GM18511 (cell line): ENCODE measurements around the gene FRMPD2.
"Not testable (repeated sequence)": the region's sequence is repeated elsewhere in the genome, so short reads cannot be mapped to it uniquely, and the experiment has no call there.

Source experiments
- ATAC-seq: cut with Tn5 transposase; IDR thresholded peaks from one replicate; pipeline ENCODE4 v1.9.1; 2021; ENCODE audit warnings: mild to moderate bottlenecking, moderate library complexity; ENCODE audit not compliant: unreplicated experiment

FRMPD2 gene

DNA sequence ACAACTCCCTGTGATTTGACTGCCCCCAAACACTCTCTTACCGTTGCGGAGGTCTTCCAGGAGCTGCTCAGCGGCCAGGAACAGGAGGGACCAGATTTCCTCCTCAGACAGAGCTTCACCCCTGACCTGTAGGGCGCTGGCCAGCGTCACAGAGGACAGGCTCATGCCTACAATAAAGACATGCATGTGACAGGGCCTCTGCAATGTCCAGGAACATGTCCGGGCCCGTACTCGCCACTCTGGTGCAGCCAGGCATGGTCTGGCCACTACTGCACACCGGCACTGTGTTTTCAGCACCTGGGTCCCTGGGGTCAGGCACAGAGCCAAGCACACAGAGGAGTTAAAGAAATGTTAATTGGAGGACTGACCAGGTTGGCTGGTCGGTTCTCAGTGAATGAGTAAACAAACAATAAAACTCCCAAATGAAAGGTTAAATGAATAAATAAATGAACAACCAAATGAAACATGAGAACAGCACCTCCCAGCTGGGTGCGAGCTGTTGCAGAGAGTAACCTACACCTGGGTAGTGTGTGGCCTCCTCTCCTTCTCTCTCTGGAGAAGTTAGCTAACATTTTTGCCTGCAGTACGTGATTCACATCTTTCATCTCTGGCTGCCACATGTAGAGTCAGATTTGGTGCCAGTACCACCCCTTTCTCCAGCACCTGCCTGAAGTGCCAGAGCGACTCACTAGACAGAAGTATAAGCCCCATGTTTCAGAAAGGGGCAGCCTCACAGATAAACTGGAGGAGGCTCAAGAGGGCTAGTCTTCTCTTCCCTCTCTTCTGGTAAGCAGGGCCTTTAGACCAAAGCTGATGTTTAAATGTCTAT is 22.8 kb downstream of the FRMPD2 start:
- ATAC-seq = no peak

DNA sequence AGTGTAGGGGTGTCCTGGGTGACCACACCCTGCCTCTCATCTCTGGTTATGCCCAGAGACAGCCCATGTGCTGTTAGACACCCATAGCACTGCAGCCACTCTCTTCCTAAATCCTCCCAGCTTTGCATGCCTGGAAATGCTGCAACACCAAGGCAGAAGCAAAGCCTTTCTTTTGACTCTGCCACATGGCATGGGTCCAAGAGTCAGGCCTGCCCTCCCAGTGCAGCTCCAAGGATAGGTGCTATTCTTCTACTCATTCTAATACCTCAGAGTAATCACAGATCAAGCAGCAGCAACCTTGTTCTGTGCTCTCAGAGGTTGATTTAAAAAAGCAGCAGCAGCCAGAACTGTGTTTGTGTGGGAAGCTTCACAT is 23.4 kb downstream of the FRMPD2 start:
- ATAC-seq = no peak

DNA sequence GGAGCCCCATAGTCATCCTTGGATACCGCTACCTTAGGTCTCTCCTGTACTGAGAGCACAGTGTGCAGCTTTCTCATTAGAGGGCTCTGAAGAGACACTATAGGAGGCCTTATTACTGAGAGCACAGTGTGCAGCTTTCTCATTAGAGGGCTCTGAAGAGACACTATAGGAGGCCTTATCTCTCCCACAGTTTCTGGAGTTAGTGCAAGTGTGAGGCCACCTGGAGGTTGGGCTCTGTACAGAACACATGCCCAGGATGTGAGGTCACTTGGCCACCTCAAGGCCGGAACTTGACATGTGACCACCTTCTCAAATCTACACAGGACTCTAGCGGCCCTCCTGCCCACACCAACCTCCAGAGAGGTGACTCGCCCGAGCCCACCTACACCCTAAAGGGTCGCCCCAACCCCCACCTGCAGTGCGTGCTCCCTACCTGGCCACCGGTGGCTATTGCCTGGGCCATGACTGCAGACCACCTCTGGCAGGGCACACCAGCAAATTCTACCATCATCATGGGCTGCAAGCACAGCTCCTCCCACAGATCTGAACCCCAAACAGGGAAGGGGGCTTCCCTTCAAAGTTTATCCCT is 24.6 kb downstream of the FRMPD2 start:
- no peak for ATAC-seq

DNA sequence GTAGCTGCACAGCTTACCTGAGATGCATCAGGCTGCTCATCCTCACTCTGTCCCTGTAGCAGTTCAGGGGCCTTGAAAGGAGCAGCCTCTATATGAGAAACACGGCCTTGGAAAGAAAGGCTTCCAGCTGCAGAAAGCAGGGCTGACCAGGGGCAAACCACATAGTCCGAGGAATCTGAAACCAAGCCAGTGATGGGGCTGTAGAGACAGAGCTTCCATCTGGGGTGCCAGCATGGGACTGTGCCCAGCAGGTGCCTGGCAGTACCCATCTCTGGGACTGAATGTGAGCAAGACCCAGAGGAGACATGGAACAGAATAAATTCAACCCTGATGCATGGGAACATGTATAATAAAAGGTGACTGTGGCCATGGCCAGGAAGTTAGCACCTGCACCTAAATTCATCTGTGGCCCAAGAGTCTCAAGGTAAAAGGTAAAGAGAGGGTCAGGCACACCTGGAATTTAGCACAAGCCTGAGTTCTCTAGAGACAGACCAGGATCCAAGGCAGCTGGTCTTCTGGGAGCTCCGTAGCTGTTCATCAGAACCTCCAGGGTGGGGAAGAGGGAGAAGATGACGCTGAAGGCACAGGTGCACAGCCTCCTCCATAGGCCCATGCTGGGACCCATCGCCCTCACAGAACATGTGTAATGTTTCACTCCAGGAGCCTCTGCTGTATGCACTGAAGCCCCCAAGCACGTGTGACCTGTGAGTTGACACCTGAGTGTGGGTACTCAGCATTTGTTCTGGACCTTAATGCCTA is 25.3 kb downstream of the FRMPD2 start:
- no peak for ATAC-seq

DNA sequence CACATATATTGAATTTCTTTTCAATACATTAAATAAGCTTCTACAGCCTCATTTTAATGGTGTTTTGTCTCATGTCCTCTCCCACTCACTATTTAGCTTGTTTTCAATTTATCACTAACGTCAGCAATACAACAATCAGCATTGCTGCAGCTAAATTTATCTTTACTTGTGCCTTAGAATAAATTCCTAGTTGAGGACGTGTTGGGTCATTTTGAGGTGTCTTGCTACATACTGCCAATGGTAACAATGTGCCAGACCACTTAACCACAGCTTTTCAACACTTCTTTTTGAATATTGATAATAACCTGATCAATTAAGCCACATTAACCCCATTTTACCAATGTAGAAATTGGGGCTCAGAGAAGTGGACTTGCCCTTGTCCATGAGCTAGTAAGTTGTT is 26.0 kb downstream of the FRMPD2 start:
- no peak for ATAC-seq

DNA sequence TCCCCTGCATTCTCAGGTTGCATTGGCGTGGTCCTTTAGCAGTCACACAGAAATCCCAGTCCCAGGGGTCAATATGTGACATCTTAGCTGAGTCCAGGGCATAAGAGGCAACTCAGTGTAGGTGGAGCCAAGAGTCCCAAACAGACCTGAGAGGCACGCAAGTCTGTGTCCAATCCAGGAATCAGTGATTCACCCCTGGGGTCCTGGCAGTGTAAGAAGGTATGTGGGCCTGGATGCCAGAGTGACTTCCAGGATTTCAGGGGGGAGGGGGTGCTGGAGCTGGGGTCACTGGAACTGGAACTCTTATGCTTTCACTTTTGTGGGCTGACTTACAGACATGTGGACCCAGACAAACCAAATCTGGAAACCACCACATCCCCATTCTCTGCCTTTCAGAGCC is 26.8 kb downstream of the FRMPD2 start:
- no peak for ATAC-seq

DNA sequence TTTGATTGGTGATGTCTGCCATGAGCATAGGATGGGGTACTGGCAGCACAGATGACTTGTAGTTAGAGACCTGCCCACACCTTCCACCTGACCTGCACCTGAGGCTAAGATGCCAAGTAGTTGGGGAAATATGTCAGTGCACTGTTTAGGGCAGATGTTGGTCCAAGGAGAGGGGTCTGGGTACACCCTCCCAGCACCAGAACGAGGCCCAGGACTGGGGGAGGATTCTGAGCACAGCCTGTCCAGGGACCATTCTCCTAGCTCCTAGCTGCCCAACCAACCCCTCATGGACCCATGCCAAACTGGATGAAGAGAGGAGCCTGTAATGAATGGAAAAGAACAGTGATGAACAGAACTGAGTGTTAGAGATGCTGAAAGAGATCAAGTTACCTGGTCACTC is 28.0 kb downstream of the FRMPD2 start:
- no peak for ATAC-seq

DNA sequence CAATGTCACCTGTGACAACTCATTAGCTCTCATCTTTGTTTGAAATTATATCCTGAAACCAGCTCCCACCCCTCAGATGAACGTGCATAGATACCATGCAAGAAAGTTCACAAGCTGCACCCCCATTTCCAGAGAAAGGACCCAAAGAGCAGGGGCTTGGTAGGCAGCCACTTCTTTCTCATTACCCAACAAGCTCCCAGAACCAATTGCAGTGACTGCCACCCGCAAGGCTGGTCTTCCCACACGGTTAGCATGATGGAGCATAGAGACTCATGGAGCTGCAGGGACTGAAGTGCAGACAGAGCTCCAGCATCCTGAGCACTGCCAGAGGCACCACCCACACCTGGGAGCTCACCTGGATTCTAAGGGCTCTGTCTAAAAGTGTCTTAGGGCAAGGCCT is 28.5 kb downstream of the FRMPD2 start:
- no peak for ATAC-seq

DNA sequence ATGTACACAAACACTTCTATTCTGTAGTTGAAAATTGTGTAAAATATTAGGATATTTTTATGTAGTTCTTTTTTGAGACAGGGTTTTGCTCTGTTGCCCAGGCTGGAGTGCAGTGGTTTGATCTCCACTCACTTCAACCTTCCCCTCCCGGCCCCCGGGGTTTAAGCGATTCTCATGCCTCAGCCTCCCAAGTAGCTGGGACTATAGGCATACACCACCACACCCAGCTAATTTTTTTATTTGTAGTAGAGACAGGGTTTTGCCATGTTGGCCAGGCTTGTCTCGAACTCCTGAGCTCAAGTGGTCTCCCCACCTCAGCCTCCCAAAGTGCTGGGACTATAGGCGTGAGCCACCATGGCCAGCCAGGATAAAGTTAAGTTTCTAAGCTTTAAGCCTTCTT is 30.6 kb downstream of the FRMPD2 start:
- ATAC-seq = not testable (repeated sequence)

DNA sequence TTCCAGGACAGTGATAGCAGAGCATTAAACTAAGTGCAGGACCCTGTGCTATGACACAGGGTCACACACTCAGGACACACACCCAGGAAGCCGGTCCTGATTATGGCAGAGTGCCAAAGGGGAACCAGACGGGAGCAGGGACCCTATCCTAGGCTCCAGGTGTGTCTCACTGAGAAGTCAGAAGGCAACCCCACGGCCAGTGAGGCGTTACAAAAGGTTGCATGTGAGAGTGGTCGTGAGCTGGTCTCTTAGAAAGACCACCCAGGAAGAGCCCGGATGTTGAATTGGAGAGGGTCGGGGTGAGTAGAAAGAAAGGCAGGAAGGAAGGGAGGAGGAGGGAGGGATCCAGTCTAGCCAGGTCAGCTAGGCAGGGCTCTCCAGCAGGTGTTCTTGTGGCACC is 31.0 kb downstream of the FRMPD2 start:
- no peak for ATAC-seq

DNA sequence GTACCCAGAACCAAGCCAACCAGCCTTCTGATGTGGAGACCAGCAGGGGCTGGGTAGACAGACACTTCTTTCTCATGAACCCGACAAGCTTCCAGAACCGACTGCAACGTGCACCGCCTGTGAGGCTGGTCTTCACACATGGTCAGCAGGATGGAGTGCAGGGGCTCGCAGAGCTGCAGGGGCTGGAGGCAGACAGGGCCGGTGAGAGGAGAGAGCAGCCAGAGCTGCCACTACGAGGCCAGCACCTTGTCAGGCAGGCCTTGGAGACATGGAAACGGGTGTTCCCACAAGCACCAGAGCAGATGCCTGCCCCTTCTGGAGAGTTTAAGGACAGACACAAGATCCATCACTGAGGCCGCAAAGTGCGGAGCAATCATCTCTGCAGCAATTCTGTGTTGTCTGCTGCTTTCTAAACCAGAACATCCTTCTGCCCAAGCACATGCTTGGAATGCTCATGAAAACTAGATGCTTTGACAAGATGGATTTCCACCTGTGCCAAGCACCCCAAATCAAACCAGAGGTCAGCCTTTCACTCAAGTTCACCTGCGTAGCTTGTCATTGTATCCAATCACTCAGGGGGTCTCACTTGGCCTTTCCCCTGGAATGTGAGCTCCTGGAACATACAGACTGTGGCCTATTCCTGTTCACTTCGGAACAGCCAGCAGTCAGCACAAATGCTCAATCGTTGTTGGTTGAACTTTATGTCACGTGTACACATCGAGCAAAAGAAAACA is 32.2 kb downstream of the FRMPD2 start:
- no peak for ATAC-seq

DNA sequence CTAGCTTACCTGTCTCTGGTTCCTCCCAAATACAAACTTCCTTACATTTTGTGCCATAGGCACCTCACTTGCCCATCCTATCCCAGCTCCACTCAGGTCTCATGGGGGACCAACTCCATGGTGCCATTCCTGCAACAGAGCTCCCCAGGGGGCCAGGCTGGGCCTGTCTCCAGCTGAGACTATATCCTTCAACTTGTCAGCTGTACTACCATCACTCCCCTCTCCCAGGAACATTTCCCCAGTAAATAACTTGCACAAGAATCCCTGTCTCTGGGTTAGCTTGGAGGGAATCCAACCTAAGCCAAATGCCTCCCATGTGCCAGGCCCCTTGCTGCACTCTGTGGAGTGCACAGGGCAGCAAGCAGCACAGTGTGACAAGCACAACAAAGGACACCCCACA is 33.2 kb downstream of the FRMPD2 start:
- ATAC-seq = no peak

DNA sequence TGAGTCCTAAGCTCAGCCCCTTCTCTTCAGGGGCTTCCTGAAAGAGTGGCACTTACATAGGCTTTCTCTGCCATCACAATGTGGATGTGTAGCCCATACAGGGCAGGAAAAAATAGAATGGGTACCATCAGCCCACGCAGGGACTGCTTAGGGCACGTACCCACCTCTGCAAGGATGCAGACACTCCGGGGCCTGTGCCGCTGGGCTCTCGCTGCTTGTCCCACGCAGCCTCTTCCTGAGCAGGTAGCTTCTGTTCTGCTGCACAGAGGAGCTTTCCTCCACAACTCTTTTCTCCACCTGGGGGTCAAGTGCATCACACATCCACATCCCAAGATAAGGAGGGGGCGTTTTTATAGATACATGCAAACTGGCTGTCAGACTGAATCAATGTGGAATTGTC is 34.3 kb downstream of the FRMPD2 start:
- ATAC-seq = no peak

DNA sequence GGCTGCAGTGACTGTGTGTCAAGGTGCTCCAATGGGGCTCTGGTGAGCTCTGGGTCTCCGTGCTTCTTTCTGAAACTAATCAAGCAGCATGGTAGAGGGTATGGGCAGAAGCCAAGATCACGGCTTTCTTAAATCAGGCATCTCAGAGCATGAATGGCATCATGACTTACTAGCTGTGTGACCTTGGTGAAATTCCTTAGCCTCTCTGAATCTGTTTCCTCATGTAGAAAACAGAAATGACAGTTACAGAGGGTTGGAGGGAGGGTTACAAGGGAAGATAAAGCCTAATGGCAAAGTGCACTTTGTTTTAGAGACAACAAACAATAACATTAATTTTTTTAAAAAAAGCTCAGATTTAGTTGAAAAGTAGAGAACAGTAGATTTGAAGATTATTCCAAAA is 34.9 kb downstream of the FRMPD2 start:
- ATAC-seq = no peak

DNA sequence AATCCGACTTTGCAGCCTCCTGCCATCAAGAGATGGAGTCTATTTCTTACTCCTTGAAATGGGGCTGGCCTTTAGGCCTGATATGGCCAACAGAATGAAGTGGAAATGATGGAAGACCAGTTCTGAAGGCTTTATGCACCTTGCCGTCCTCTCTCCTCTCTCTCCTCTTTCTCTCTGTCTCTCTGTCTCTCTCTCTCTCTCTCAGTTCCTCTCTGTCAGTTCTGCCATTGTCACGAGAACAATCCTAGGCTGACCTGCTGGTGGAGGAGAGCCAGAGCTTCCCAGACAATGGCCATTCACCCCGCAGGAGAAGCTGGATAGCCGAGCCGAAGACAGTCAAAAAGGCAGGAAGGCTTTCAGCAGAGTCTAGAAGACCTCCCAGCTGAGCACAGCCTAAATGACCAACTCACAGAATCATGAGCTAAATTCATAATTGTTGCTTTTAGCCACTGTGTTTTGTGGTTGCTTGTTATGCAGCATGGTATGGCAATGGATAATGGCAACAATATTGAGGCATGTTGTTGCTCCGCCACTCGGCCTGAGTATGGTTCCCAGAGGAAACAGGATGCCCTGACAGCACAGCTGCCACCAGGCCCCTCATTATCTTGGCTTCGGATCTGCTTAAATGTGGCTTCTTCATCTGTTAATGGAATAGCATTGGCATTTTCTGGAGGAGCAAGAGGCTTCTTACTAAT is 35.5 kb downstream of the FRMPD2 start:
- ATAC-seq = no peak

DNA sequence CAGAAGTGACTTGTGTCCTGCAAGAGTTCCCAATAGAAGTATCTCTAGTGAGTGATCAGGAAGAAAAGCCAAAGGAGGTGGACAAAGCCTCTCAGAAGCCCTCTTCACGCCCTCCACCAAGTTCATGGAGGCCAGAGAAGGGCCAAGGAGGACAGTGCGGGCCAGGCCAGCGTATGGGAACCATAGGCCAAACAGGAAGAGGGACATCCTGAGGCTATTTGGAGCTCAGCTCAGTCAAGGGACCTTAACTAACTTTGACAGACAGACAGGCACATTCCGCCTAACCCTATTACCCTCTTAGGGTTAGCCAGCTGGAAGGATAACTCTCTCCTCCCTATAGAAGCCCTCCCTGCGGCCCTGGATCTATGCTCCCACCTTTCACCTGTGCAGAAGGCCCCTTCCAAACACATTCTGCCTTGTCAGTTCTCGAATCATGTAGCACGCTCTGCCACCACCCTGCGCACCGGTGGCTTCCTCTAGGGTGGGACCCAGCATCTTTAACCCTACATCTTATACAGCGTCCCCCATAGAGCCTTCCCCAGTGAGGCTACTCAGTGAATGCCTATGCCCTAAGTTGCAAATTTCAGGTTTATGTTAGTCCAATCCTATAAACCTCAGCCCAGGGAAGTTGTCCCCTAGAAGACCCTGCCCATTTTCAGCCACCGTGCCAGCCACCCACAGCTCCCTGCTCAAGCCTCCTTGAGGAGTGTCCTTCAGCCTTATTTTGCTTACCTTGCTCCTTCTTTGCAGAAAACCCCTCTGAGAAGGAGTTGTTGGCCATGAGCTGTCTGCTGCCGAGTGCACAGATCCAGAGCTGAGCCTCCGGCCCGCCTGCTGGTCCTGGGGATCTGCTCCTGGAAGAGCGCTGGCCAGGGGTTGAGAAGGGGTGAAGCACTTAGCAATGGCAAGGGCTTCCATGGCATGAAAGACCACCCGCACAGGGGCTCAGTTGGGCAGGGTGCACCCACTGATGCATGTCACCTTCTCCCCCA is 36.9 kb downstream of the FRMPD2 start:
- no peak for ATAC-seq

DNA sequence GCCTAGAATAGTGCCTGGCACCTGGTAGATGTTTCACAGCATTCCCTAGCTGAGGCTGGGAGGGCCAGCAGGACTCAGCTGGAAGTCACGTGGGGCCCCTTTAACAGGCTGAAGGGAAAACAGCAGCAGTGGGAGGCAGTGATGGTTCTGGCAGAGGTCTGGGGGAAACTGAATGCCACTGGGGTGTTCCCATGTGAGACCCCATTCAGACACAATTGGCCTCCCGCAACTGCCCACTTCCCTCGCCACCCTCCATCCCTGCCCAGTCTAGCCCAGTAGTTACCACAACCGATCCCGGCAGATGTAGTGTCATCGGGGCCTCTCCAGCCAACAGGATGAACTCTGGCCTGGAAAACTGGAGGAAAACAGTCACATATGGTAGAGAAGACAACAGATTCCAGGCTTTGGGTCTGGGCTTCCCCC is 38.3 kb downstream of the FRMPD2 start:
- no peak for ATAC-seq

DNA sequence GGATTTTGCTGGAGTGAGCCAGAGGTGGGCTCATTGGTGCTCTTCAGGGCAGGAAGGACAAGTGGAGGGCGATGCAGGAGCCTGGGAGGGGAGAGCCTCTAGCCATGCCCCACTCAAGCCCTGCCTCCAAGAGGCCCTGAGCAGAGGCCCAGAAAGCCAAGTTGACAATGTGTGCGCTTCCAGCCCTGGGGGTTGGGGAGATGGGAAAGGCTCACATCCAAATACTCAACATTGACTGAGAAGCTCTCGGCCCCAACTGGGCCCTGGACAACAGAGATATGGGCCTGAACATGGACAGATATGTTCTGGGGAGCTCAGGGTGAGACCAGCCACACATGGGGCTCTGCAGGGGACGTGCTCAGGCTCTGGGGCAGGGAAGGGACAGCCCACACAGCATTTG is 39.0 kb downstream of the FRMPD2 start:
- no peak for ATAC-seq

DNA sequence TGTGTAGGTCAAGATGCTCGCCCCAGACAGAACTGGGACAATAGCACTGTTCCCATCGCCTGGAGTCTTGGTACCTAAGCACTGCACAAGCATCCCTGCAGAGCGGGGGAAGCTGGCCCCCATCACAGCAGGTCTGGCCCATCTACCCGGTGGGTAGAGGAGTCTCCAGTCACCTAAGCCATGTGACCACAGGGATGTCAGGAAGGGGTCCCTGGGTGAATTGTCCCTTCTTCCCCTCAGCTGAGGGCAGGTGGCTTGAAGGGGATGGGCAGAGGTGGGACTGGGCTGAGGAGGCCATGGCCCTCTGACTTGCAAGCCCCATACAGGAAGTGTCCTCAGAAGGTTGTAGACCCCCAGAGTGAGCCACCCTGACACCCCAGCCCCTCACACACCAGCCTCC is 39.7 kb downstream of the FRMPD2 start:
- ATAC-seq = no peak

DNA sequence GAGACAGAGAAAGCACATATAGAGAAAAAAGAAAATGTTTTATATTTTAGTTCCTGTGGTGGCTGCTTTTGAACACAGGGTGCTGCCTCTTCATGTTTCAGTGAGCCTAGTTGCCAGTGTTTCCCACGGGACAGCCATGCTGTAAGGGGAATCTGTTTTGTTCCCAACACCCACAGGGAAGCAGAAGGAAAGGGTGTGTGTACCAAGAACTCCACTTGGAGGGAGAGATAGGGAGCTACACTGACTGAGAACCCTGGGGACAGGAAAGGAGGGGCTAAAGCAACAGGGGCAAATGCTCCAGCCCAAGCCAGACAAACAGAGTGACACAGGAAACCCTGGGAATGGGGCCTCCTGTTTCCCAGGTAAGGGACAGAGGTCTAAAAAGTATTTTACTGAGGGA is 40.2 kb downstream of the FRMPD2 start:
- no peak for ATAC-seq
